ENCODE data around the gene NEURL1.

NEURL1 gene

GRCh38 chr10:103493362-103493915, at the start of gene NEURL1:
Gene NEURL1, plus strand, starts transcription at chr10:103493705. Its CDS starts 683 bp downstream, at chr10:103494388.
- no peak for DNase-seq

DNA sequence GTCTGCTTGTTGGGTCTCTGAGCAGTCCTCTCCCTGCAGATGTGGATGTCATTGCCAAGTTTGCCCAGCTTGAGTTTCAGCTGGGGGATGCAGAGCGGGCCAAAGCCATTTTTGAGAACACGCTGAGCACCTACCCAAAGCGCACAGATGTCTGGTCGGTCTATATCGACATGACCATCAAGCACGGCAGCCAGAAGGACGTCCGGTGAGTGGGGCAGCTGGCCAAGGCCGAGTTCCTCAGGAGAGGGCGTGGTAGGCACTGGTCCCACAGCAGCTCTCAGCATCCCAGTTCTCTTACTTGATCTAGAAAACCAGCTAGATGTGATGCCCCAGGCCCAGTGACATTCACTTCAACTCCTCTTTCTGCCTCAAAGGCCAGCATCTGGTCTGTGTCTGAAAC, 49.0 kb upstream of the NEURL1 start:
- no peak for DNase-seq

DNA sequence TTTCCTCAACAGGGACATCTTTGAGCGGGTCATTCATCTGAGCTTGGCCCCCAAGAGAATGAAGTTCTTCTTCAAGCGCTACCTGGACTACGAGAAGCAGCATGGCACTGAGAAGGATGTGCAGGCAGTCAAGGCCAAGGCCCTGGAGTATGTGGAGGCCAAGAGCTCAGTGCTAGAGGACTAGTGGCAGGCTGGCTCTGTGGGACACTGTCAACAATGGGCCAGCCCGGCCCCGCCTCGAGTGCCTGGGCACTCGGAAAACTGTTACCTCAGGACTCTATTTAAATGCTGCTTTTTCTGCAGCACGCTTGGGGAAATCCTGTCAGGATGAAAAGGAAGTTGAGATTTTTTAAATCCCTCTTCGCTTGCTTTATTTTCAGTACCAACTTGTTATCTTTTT, 48.1 kb upstream of the NEURL1 start:
- no peak for DNase-seq

- no peak for DNase-seq
Measured at GRCh38 chr10:103445767-103446567, 47.5 kb upstream of the NEURL1 start.

GRCh38 chr10:103447187-103447586, 46.3 kb upstream of the NEURL1 start:
- DNase-seq: no peak

DNA sequence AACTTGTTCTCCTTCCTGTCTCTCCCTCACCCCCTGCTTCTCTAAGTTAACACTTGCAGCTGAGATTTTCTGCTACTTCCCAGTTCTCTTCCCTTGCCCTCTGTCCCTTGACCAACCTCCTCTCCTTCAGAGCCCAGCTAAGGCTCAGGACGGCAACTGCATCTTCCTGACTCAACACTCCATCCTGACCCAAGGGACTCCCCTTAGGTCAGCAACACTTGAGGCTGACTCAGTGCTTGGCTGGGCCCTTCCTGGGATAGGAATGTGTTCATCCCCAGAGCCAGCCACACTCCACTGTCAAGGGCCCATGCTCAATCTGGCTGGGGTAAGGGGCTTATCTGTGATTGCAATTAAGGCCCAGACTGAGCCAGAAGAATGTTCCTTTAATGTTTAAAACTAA, 44.8 kb upstream of the NEURL1 start:
- peak; percentile 48 for DNase-seq

DNA sequence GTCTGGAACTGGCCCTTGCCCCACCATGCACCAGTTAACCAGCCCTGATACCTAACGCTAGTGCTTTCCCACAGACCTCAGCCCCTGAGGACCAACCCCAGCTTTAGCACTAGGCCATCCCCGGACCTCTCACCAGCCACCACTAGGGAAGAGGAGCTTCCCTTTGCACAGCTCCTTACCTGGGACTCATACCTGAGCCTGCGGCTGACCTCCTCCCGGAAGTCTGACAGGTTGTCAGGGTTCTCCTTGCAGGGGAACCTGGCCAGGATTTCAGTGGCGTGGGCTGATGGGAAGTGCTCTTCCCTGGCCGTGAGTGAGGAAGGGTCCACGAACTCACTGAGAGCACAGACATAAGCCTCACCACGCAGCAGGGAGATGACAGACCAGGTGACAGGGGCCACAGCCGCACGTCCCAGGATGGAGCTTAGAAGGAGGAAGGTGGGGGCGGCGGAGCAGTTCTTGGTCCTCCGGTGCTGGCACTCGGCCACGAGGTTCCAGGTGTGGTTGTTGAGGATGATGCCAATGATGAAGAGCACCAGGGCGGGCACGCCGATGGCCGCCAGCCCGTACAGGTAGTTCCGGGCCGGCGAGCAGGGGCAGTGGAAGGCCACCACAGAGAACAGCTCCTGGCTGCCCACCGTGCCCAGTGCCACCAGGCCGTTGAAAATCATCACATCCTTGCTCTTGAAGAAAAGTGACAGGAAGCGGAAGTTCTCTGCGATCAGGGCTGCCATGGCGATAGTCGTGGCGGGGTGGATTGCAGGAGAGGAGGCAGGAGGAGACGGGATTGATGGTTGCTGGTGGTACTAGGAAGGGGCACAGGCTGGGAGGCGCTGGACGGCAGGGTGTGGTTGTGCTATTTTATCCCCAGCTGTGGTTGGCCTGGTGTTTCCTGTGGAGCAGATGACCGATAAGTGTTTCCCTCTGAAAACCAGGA, 44.0 kb upstream of the NEURL1 start:
- no peak for DNase-seq

- no peak for DNase-seq
Measured at GRCh38 chr10:103450201-103450695, 43.3 kb upstream of the NEURL1 start.

- no peak for DNase-seq
Measured at GRCh38 chr10:103451091-103451813, 42.3 kb upstream of the NEURL1 start.

DNA sequence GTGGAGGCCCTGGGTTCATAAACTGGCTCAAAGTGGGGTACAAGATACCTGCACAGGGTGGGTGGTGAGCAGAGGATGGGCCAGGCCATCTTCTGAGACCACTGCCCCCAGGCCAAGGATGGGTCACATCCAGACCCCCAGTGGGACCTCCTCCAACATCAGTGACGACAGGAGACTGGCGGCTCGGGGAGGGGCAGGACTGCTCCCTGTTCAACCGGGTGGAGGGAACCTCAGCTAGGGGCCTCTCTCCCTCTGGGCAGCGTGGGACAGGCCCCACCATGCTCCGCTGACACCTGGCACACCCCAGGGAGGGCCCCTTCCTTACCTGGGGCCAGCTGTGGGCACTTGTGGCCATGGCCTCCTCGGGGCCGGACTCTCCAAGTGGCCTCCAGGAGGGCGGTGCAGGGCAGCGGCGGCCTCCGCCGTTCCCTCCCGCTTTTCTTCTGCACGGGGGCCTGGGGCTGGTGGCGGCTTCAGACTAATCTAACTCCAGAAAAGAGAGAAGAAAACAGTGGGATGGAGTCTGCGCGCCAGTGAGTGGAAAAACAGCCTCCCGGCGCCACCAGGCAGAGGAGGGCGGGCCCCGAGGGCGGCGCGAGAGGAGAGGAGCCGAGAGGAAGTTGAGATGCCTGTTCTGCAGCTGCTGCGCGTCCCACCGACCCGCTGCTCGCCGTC, 41.5 kb upstream of the NEURL1 start, which contains the start of gene CALHM2:
CALHM2 (minus strand) TSS at position 540 of the 675 bp plus-strand sequence. CDS start 2,429 bp downstream, outside the sequence.
- DNase-seq: peak; percentile 18

GRCh38 chr10:103452506-103453230, 40.8 kb upstream of the NEURL1 start:
- no peak for DNase-seq

DNA sequence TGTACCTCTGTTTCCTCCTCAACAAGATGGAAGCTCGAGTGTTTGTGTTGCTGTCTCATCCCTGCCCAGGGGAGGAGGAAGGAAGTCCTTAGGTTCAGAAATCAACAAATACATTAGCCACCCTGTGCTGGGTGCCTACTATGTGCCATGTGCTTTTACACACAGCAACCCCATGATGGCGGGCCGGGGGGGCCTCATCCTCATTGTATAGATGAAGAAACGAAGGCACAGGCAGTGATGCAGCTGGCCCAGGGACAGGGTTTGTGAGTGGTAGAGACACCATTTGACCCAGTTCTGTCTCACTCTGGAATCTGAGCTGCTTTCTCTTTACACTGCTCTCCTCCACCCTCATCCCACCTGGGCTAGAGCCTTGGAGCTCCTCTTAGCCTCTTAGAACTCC, 39.5 kb upstream of the NEURL1 start:
- DNase-seq: no peak

GRCh38 chr10:103455235-103455634, 38.3 kb upstream of the NEURL1 start:
- no peak for DNase-seq

DNA sequence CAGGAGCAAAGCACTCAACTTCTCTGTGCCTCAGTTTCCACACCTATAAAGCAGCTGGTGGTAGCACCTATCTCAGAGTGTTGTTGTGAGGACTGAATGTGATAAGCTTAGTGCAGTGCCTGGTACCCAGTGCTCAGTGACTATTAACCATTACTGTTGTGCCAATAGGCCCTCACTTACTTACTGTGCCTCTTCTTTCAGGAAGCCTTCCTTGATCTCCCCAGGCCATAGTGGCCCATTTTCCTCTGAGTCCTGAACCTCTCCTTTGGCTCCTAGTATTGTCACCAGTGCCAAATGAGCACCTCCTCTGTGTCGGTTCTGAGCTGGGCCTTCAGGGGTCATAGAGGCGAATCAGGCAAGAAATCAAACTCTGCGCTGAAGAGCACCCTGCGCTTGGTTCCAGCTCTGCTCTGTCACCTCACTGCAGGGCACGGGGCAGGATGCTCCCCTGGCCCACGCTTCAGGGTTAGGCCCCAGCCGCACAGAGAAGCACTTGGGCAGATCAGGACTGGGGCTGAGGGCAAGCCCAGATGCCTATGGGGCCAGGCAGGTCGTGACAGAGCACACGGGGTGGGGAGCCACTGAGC, 37.3 kb upstream of the NEURL1 start:
- DNase-seq: no peak

GRCh38 chr10:103457176-103457712, 36.3 kb upstream of the NEURL1 start:
- no peak for DNase-seq

- no peak for DNase-seq
Measured at GRCh38 chr10:103457896-103458583, 35.5 kb upstream of the NEURL1 start.

DNA sequence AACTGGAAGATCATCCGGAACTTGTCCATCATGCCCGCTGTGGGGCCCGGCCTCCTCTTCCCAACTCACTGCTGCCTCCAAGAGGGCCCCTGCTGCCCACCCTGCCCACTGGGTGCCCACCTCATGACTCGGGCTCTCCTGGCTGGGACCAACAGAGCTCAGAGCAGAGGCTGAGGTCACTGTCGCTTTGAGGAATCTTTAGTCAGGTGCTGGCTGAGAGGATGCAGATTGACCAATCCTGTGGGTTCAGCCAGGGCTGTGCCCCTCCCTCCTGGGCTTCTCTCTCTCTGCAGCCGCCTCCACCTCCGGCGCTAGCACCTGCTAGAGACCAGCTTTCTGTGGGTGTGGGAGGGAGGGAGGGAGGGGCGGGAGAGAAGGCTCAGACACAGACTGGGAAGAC, 34.8 kb upstream of the NEURL1 start, which contains the start of gene CALHM1:
CALHM1 (minus strand) TSS at position 181 of the 400 bp plus-strand sequence; CDS start at position 32, 149 bp downstream.
- no peak for DNase-seq

DNA sequence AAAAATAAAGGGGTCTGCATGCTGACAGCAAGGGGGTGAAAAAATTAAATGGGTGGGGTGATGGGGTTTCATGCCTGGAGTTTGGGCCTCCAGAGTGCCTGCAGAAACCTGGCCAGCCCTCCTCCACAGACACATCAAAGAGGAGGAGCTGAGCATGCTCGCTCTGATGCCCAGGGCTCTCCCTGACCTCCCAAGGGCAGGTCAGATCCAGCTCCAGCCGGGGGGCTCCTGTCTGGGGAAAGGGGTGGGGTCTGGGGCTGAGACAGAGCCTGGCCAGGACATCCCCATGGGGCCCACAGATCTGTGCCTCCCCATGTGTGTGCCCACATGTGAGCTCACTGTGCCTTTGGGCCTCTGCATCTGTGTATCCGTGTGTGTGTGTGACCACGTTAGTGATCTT, 33.9 kb upstream of the NEURL1 start:
- DNase-seq: no peak

DNA sequence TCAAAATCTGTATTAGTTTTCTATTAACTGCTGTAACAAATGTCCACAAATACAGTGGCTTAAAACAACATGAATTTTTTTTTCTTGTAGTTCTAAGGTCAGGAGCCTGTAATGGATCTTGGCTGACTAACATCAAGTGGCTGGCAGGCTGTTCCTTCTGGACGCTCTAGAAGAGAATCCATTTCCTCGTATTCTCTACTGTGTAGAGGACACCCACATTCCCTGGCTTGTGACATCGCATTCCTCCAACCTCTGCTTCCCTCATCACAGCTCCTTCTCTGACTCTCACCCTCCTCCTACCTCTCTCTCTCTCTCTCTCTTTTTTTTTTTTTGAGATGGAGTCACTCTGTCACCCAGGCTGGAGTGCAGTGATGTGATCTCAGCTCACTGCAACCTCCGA, 30.0 kb upstream of the NEURL1 start:
- DNase-seq: no peak

Data from GOT3 (cell line).